GDM1 (cell line): Measurements from ENCODE around the gene FMO4.
"Not testable (repeated sequence)": the region's sequence is repeated elsewhere in the genome, so short reads cannot be mapped to it uniquely, and the experiment has no call there.

Source experiments
- DNase-seq: peaks from one replicate; lab custom pipeline; 2025; lab: John Stamatoyannopoulos, UW

Gene FMO4

GRCh38 chr1:171389171-171389570, 75.2 kb downstream of the FMO4 start:
- DNase-seq = no peak

DNA sequence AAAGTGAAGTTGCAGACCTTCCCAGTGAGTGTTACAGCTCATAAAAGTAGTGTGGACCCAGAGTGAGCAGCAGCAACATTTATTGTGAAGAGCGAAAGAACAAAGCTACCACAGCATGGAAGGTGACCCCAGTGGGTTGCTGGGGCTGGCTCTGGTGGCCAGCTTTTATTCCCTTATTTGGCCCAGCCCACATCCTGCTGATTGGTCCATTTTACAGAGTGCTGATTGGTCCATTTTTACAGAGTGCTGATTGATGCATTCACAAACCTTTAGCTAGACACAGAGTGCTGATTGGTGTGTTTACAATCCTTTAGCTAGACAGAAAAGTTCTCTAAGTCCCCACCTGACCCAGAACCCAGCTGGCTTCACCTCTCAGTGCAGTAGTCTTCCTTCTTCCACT, 76.8 kb downstream of the FMO4 start:
- not testable (repeated sequence) for DNase-seq
